ENCODE results near the gene DCAF11.
A peak's percentile ranks its signal among the peaks of the same experiment; 100 is the strongest.

Gene DCAF11

GRCh38 chr14:24114532-24115421, at the start of gene DCAF11, which contains the start of gene NRL:
DCAF11 (plus strand) TSS chr14:24114777; CDS start chr14:24115595, 818 bp downstream.
NRL (minus strand) TSS chr14:24114949; CDS start chr14:24082848, 32,101 bp downstream.
- DNase-seq (ENCODE audit: low read depth in 2 of 2): peak; percentile 99

GRCh38 chr14:24064856-24065255, 49.7 kb upstream of the DCAF11 start:
- DNase-seq (ENCODE audit: low read depth in 2 of 2): no peak

- DNase-seq (ENCODE audit: low read depth in 2 of 2): no peak
Observed at GRCh38 chr14:24065408-24065807, 49.2 kb upstream of the DCAF11 start.

- DNase-seq (ENCODE audit: low read depth in 2 of 2): no peak
Observed at GRCh38 chr14:24066496-24067132, 48.0 kb upstream of the DCAF11 start.

- no peak for DNase-seq (ENCODE audit: low read depth in 2 of 2)
Observed at GRCh38 chr14:24067133-24068082, 47.2 kb upstream of the DCAF11 start.

- DNase-seq (ENCODE audit: low read depth in 2 of 2): no peak
Observed at GRCh38 chr14:24068711-24069410, 45.7 kb upstream of the DCAF11 start.

GRCh38 chr14:24069411-24069735, 45.2 kb upstream of the DCAF11 start:
- DNase-seq (ENCODE audit: low read depth in 2 of 2): no peak

- no peak for DNase-seq (ENCODE audit: low read depth in 2 of 2)
Observed at GRCh38 chr14:24070285-24071143, 44.1 kb upstream of the DCAF11 start.

- DNase-seq (ENCODE audit: low read depth in 2 of 2): no peak
Observed at GRCh38 chr14:24071144-24071697, 43.4 kb upstream of the DCAF11 start, which contains the start of gene CPNE6. CPNE6 (plus strand) TSS chr14:24071562; CDS start chr14:24072937, 1,375 bp downstream.

GRCh38 chr14:24071836-24072430, 42.6 kb upstream of the DCAF11 start:
- DNase-seq (ENCODE audit: low read depth in 2 of 2): no peak

GRCh38 chr14:24072436-24072835, 42.1 kb upstream of the DCAF11 start:
- no peak for DNase-seq (ENCODE audit: low read depth in 2 of 2)

GRCh38 chr14:24072881-24073877, 41.4 kb upstream of the DCAF11 start:
- DNase-seq (ENCODE audit: low read depth in 2 of 2): no peak

- no peak for DNase-seq (ENCODE audit: low read depth in 2 of 2)
Observed at GRCh38 chr14:24074625-24075484, 39.7 kb upstream of the DCAF11 start.

- no peak for DNase-seq (ENCODE audit: low read depth in 2 of 2)
Observed at GRCh38 chr14:24075485-24076301, 38.9 kb upstream of the DCAF11 start.

GRCh38 chr14:24076302-24076601, 38.3 kb upstream of the DCAF11 start:
- DNase-seq (ENCODE audit: low read depth in 2 of 2): no peak

- no peak for DNase-seq (ENCODE audit: low read depth in 2 of 2)
Observed at GRCh38 chr14:24077086-24077485, 37.5 kb upstream of the DCAF11 start.

- DNase-seq (ENCODE audit: low read depth in 2 of 2): no peak
Observed at GRCh38 chr14:24078146-24078545, 36.4 kb upstream of the DCAF11 start.

Data from fibroblast of skin of left quadriceps (primary cell).